ENCODE results near the gene IGFBP2.

IGFBP2 gene

DNA sequence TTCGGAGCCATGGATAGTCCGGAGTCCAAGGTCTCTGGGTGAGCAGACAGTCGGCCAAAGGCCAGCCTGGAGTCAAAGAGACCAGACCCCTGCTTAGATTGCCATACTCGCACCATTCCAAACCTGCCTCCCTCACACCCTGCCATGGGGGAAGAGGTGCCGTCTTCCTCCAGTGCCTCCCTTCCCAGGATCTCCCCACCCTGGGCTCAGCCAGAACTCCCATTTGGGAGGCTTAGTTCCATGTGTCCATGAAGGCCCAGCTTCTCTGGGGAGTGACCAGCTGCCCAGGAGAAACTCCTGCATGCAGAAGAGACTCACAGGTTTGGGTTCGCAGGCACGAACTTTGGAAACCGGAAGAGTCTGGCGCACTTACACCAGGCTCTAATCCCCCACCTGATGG, 40.4 kb downstream of the IGFBP2 start:
- TF ChIP-seq, protein P1, sequence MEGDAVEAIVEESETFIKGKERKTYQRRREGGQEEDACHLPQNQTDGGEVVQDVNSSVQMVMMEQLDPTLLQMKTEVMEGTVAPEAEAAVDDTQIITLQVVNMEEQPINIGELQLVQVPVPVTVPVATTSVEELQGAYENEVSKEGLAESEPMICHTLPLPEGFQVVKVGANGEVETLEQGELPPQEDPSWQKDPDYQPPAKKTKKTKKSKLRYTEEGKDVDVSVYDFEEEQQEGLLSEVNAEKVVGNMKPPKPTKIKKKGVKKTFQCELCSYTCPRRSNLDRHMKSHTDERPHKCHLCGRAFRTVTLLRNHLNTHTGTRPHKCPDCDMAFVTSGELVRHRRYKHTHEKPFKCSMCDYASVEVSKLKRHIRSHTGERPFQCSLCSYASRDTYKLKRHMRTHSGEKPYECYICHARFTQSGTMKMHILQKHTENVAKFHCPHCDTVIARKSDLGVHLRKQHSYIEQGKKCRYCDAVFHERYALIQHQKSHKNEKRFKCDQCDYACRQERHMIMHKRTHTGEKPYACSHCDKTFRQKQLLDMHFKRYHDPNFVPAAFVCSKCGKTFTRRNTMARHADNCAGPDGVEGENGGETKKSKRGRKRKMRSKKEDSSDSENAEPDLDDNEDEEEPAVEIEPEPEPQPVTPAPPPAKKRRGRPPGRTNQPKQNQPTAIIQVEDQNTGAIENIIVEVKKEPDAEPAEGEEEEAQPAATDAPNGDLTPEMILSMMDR (IDR thresholded peaks at IDR 0.05; ENCODE audit: low read length, missing control alignments), result no peak
- DNase-seq (ENCODE audit: low read depth), result no peak
- H3K4me3 ChIP-seq (replicated peaks; ENCODE audit: low read depth, low read length), result no peak overlapping the region

DNA sequence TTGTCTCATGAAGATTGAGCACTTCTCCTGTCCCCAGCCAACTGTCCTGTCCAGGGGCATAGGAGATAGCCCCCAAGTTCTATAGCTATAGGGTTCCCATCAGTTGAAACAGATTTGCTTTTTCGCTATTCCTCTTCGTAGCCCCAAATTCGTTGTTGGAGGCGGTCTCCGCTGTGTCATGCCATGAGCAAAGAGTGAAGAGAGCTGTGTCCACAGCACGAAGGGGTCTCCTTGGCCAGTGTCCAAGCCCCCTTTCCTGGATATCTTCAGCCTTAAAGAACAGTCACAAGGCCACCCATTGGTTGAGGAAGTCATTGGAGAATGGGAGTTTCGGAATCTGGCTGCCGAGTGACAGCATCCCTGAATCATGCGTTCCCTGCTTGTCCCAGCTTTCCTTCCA, 41.2 kb downstream of the IGFBP2 start:
- H3K4me3 ChIP-seq (replicated peaks; ENCODE audit: low read depth, low read length), result no peak overlapping the region
- TF ChIP-seq, protein P1 (IDR thresholded peaks at IDR 0.05; ENCODE audit: low read length, missing control alignments), result no peak
- DNase-seq (ENCODE audit: low read depth), result no peak

DNA sequence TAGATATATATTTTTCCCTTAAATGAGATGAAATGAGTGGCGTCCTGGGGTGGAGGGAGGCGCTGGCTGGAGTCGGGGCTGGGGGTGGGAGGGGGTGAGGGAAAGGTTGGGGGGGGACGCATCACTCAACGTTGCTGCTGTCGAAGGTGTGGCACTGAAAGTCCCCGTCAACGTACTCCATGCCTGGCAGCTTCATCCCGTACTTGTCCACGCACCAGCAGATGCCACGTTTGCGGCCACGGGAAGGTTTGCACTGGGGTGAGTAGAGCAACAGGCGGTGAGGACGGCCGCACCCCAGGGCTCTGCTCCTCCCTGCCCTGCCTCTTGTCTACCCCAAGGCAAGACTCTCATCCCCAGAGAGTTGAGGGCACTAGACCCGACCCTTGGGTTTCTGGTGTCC, 43.4 kb downstream of the IGFBP2 start:
- TF ChIP-seq, protein P1 (IDR thresholded peaks at IDR 0.05; ENCODE audit: low read length, missing control alignments), result no peak
- no peak for DNase-seq (ENCODE audit: low read depth)
- H3K4me3 ChIP-seq (replicated peaks; ENCODE audit: low read depth, low read length), result no peak overlapping the region

DNA sequence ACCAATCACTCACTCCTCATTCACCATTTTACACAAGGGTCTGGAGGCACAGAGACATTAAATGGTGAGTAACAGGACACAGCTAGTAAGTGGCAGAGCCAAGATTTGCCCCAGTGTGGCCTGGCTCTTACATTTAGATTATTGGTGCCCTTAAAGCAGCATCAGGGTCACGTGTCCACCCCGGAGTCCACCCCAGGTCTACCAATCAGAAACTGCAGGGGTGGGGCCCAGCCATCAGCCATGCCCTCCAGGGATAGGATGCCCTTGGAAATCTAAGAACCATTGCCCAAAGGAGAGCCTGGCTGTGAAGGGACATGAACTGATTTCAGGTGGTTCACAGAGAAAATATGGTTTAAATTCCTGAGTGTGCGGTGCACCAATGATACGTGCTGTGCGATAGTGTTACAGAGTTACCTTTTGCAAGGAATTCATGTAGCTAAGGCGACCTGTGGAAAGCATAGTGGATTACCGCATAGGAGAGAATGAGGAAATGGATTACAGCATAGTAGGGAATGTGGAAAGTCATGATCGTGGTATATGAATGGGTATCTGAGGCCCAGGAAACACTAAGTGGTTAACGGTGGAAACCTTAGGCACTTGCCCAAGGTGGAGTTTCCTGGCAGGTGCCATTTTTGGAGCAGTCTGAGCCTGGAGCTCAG, 44.3 kb downstream of the IGFBP2 start:
- DNase-seq (ENCODE audit: low read depth), result no peak
- TF ChIP-seq, protein P1 (IDR thresholded peaks at IDR 0.05; ENCODE audit: low read length, missing control alignments), result no peak
- H3K4me3 ChIP-seq (replicated peaks; ENCODE audit: low read depth, low read length), result no peak overlapping the region

DNA sequence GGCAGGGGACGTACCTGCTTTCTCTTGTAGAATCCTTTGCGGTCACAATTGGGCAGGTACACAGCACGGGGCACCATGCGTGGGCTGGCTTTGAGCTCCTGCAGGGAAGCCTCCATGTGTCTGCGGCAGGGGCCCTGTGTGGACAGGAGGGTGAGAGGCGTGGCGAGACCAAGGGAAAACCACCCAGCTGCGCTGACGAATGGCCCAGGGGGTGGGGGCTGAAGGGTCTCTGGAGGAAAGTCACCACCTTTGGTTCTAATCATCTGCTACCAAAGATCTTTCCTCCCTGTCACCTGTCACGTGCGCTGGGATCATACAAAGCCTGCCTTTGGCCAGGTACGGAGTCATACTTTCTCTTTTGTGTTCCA, 44.9 kb downstream of the IGFBP2 start:
- no peak overlapping the region for H3K4me3 ChIP-seq (replicated peaks; ENCODE audit: low read depth, low read length)
- DNase-seq (ENCODE audit: low read depth), result no peak
- TF ChIP-seq, protein P1 (IDR thresholded peaks at IDR 0.05; ENCODE audit: low read length, missing control alignments), result no peak

DNA sequence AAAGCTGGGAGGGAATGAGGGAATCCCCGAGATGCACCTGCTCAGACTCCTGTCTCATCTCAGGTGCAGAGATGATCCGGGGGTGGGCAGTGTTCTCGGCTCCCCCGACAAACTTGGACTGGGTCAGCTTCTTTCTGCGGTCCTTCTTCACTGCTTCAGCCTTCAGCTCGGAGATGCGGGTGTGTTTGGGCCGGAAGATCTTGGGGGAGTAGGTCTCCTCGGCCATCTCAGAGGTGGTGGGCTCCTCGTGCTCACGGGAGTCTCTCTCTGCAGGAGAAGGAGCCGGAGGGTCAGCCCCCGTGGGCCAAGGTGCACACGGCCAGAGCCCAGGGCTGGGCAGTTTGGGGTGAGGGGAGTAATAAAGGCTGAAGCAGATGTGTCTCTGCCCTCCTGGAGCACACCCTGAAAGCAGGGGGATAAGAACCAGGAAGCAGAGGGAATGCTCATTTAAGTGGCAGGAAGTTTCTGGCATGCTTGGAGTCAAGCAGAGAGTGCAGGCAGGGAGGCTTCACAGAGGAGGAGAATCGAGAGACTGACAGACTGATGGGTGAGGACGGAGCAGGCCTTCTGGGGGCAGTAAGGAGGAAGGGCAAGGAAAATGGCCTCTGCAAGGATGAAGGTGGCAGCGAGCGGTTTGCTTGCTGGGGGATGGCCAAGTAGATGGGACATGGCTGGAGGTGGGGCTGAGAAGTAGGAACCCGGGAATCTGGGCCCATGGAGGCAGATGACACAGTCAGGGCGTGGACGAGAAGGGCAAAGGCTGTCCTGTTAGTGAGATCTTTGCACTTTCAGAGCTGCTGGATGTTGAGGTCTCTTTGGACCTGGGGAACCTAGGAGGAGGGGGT, 45.8 kb downstream of the IGFBP2 start:
- TF ChIP-seq, protein P1 (IDR thresholded peaks at IDR 0.05; ENCODE audit: low read length, missing control alignments), result no peak
- DNase-seq (ENCODE audit: low read depth), result no peak
- H3K4me3 ChIP-seq (replicated peaks; ENCODE audit: low read depth, low read length), result no peak overlapping the region

Measured in fibroblast of pulmonary artery (primary cell).